HTR-8/SVneo (cell line): Measurements from ENCODE around the gene CCNL1.

Experiments
- DNase-seq: peaks from one replicate; pipeline ENCODE4 v3.0.0; 2011; ENCODE audit warnings: low spot score, mixed read lengths; ENCODE audit not compliant: insufficient read length
- FAIRE-seq: peaks from 2 replicates; lab custom pipeline; 2011; peaks lifted over from hg19 to GRCh38; lab: Jason Lieb, UNC

CCNL1 gene

GRCh38 chr3:157148196-157148889, 11.6 kb downstream of the CCNL1 start:
- DNase-seq = no peak
- FAIRE-seq = no peak

DNA sequence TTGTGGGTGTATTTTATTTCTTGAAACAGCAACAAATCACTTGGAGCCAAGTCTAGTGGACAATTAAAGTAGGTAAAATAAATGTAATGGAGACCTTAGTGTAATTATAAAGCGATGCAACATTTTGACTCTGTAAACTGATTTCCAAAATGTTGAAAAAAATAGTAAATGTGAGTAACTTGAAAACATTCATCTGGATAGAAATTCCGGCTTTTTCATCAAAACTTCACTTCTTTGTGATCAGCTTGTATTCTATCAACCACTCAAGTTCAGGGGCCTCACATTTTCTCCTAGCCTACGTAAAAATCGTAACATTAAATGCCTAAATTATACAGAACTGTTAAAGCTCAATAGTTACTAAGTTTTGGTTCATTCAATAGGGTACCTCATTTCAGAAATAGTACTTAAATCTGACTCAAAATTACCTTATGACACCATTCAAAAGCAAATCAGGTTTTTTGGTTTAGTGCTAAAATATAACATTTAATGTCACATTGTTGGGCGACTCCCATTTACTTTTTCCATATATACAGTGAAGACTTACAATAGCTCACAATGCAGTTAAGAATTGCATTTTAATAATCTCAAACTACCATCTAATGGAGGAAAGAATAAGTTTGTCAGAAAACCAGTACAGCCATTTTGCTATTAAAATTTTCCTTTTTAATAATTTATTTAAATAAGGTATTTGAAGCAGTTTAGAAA, 12.7 kb downstream of the CCNL1 start:
- no peak for FAIRE-seq
- no peak for DNase-seq

- no peak for FAIRE-seq
- no peak for DNase-seq
Observed at GRCh38 chr3:157145606-157146322, 14.2 kb downstream of the CCNL1 start.

DNA sequence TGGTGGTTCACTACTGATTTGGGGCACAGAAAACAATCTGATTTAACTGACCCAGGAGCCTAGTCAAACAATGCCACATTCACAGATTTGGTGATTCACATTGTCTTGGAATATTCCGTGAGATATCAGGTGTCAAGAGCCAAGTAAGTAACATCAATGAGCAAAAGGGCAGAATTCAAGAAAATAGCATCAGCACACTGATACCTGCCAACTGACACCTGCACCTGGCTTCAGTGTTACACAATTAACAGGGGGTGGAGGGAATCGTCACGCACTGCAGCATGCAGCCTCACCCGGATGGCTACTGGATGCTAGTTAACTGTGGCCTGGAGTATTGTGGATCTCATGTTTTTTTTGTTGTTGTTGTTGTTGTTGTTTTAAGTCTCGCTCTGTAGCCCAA, 17.6 kb downstream of the CCNL1 start:
- no peak for DNase-seq
- peak; percentile 13 for FAIRE-seq

- FAIRE-seq (no peak), DNase-seq (no peak)
Observed at GRCh38 chr3:157139938-157140534, 19.9 kb downstream of the CCNL1 start.

GRCh38 chr3:157136647-157137387, 23.1 kb downstream of the CCNL1 start:
- FAIRE-seq (no peak), DNase-seq (no peak)

DNA sequence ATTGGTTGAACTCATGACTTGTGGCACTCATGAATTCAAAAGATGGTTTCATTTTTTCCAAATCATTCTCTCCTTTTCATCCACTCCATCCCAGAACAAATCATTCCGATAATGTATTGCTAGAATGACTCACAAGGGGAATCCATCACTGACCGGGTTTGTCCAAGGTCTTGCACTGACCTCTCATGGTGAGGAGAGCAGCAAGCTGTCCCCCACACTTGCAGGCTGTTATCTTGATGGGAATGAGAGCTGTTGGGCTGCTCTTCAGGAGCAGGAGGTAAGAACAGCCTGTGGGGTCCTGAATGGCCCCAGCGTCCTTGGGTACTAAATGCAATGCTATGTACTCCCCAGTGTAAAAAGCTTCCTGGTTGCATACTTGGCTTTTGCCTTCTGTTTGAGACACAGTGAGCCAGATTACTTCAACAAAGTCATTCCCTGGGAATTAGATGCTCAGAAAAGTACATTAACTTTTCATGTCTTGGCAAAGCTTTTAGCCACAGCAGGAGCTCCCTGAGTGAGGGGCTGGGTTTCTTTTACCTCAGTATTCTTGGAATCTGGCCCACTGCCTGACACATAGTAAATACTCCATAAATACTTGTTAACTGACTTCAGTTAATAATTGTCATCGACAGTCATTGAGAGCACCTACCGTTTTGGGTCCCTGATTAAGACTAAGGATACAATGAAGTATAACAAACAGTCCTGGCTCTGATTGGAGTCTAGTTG, 24.1 kb downstream of the CCNL1 start:
- no peak for DNase-seq
- no peak for FAIRE-seq

DNA sequence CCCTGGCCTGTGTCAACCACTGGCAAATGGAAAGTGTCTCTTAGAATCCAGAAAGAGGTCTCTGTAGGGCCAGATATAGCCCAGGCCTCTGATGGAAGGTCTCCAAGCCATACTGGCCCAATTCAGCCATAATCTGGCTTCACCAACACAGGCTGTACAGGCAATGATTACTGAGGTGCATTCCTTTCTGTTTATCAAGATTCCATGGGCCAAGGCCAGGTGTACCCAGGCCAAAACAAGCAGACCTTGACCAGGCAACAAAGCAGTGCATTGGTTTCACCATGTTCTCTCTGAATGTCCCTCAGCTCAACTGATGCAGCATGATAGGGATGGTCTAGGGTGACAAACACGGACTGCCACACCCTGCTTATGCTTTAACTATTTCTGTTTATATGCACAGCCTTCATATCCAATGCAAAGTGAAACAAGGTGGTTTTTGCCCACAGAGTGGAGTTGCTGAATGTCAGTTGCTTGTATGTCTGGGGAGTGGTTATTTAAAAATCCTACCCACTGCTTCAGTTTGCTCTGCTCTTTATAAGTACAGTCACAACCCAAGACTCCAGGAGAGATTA, 25.2 kb downstream of the CCNL1 start:
- DNase-seq (no peak), FAIRE-seq (no peak)

- no peak for FAIRE-seq
- DNase-seq = no peak
Observed at GRCh38 chr3:157133434-157134320, 26.3 kb downstream of the CCNL1 start.

DNA sequence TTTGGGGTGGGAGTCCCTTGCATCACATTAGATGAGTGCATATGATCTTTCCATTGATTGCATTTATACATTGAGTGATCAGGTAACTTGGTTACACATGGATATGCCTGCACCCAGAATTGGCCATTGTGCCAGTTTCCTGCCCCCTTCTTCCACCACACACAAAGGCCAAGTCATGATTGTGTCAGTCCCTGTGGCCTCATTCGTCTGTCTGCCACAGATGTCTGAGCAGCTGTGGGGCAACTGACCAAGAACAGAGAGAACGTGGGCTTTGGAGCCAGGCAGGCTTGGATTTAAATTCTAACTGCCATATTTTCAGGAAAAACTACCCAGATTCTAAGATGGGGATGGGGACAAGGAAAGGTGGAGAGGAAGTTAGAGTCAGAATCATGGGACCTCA, 27.0 kb downstream of the CCNL1 start:
- FAIRE-seq (no peak), DNase-seq (no peak)

DNA sequence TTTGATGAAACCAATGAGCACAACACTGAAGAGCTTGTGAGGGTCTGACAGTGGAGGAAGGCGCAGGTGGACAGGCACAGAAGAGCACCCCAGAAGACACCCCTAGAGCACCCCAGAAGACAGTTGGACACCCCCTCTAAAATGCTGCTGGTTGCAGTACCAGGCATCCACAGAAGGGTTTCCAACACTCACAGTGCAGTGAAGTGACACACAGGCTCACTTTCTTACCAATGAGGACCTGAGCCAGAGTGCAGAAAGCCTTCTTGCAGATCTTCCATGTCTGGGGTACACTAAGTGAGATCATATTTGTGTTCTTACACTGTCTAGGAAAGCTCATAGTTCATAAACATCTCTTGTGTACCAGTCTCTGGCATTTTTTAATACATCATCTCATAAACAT, 27.6 kb downstream of the CCNL1 start:
- FAIRE-seq = no peak

DNA sequence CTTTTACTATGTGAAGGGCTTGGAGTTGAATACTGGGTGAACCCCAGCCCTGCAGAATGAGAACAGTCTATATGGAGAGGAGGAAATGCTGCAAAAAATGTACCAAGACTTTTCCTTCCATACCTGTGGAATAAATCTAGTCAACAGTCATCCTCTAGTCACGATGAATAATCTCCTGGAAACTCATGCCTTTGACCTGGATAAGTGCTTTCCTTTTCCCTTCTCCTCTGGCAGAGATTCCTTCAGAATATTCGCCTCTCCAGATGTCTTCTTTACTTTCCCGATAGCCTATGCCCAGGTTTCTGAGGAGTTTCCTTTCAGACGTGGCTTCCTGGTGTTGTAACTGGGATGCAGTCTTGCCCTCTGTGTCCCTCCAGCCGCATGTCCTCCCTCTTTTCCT, 28.1 kb downstream of the CCNL1 start:
- DNase-seq (no peak), FAIRE-seq (no peak)

More for the DNA sequence above, 27.6 kb downstream of the CCNL1 start:
- no peak for DNase-seq

- FAIRE-seq (no peak), DNase-seq (peak; percentile 56)
Observed at GRCh38 chr3:157130467-157131251, 29.3 kb downstream of the CCNL1 start.

DNA sequence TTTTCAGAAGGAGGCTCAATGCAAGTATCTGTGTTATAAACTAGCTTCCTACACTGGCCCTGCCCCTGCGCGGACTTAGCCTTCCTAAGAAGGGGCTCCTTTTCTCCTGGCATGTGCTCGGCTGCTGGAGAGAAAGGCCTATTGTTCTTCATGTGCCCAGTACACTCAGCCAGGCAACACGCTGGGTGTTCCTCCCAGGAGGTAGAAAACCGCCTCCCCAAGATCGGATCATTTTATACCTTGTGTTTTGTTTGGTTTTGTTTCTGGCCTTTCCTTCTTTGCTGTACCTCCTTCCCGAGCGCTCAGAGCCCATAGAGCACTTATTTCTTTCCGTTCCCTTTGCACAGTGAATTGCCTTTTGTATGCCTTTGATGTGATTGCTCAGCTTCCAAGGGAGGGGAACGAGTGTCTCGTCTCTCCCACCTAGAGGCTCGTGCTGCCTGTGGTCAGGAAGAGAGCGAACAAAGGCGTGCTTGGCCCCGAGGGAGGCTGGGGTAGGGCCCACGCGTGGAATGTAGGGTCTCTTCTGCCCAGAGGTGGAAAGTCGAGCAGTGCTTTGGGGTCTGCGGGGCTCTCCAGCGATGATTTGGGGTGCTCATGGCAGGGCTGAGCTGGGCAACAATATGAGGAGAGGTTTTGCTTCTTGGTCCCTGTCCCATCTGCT, 30.0 kb downstream of the CCNL1 start:
- FAIRE-seq (no peak), DNase-seq (no peak)

DNA sequence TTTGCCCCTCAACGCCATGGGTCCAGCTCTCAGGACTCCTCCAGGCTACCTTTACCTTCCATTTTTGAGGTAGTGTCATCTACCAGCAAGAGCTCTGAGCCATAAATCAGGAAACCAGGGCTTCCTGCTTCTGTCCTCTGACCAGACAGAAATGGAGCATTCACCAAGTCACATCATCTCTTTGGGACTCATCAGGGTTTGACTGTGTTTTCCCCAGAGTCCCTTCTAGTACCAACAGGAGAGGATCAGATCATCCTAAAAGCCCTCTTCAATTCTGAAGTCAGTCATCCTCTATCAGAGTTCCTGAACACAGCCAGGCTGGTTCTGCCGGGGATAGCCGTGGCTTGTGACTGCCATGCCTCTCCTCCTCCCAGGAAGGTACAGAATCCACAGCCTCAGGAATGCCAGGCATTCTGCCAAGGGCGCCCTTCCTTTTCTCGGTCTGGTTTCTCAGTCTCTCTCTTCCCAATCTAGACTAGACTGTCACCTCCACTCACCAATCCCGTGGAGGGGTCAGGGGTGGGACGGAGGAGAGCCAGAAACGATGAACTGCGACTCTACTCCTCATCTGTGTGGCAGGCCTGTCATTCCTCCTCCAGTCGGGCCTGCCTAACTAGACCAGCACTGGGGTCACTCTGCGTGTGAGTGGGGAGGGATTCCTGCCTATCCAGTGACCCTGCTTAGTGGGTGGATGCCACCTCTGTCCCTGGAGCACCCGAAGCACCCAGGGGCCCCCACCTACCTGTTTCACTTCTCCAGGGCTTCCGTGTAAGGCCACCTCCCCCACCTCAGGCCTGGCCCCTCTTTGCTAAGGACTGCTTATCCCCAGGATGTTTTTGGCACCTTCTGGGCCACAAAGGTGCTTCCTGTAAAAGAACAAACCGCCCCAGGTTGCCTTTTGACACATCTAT, 30.9 kb downstream of the CCNL1 start:
- DNase-seq = peak; percentile 59
- no peak for FAIRE-seq
